K562 (cell line): ENCODE measurements around the gene MAP7D1. TPM values are rescaled to one million over a fixed set of nuclear protein-coding genes. Genes with fewer than 3 reads are reported as not detected.

Experiments
- ARID4B ChIP-seq: sonication (generic); formaldehyde crosslinking; IDR thresholded peaks from 2 replicates; pipeline ENCODE4 v1.8.0; 2022; ENCODE audit warnings: mild to moderate bottlenecking, missing genetic modification reagents
- FOS ChIP-seq: IDR thresholded peaks from 3 replicates; pipeline ENCODE4 v1.6.1; 2011; ENCODE audit not compliant: insufficient read length; ENCODE audit errors: extremely low read depth
- GATA2 ChIP-seq: sonication (generic); formaldehyde crosslinking; IDR thresholded peaks from 2 replicates; pipeline ENCODE4 v1.4.0; 2020; ENCODE audit warnings: mild to moderate bottlenecking, missing genetic modification reagents
- GTF2B ChIP-seq: IDR thresholded peaks from 2 replicates; pipeline ENCODE4 v1.6.1; 2011; ENCODE audit not compliant: insufficient read length; ENCODE audit errors: extremely low read depth
- KDM2B ChIP-seq: fragments of 250-450 bp; sonication (Bioruptor Pico); IDR thresholded peaks from 2 replicates; pipeline ENCODE4 v1.8.0; 2021; ENCODE audit warnings: mild to moderate bottlenecking, moderate library complexity
- MLLT1 ChIP-seq, 2 experiments: fragments of 450-650 bp; IDR thresholded peaks; 2 replicates each; pipeline ENCODE4 v1.6.1; 2016
- PRPF4 ChIP-seq: fragments of 200-400 bp; formaldehyde crosslinking; IDR thresholded peaks from one replicate; pipeline ENCODE4 v1.6.1; 2017; ENCODE audit warnings: low read length, low read depth, mild to moderate bottlenecking; ENCODE audit not compliant: insufficient read depth, poor library complexity, severe bottlenecking
- RBM25 ChIP-seq: fragments of 200-400 bp; formaldehyde crosslinking; IDR thresholded peaks from 2 replicates; pipeline ENCODE4 v1.6.1; 2018; ENCODE audit warnings: low read length, low read depth, moderate library complexity; ENCODE audit not compliant: severe bottlenecking
- RUNX1 ChIP-seq: sonication (generic); IDR thresholded peaks from 2 replicates; pipeline ENCODE4 v1.6.1; 2016; ENCODE audit warnings: antibody characterized with exemption, low read depth
- TEAD4 ChIP-seq, 2 experiments: sonication (generic) in 1 of 2; formaldehyde crosslinking in 1 of 2; IDR thresholded peaks; 2 replicates each; pipeline versions ENCODE4 v1.6.1 to v1.8.0; 2012 to 2022; ENCODE audit warnings: borderline replicate concordance in 1 of 2, inconsistent platforms in 1 of 2, low read length in 1 of 2, mild to moderate bottlenecking in 1 of 2, missing genetic modification reagents in 1 of 2
- ZNF133 ChIP-seq: fragments of 250-450 bp; sonication (Bioruptor Pico); IDR thresholded peaks from 2 replicates; pipeline ENCODE4 v1.4.0; 2020; ENCODE audit warnings: mild to moderate bottlenecking
- ZNF274 ChIP-seq: IDR thresholded peaks from 2 replicates; pipeline ENCODE4 v1.6.1; 2011; ENCODE audit warnings: low read depth, mild to moderate bottlenecking, low read length, moderate library complexity, borderline replicate concordance
- ZNF324 ChIP-seq: fragments of 250-450 bp; sonication (Bioruptor Pico); IDR thresholded peaks from 2 replicates; pipeline ENCODE4 v1.4.0; 2020; ENCODE audit warnings: mild to moderate bottlenecking
- ZNF354B ChIP-seq: fragments of 250-450 bp; sonication (Bioruptor Pico); IDR thresholded peaks from 2 replicates; pipeline ENCODE4 v1.4.0; 2020
- ZNF830 ChIP-seq: fragments of 250-450 bp; sonication (Bioruptor Pico); IDR thresholded peaks from 2 replicates; pipeline ENCODE4 v1.5.0; 2021; ENCODE audit warnings: mild to moderate bottlenecking
- polyA plus RNA-seq, 8 experiments: library from polyadenylated mRNA; depleted of rRNA in 4 of 8; stranded (reverse) in 5 of 8; unstranded in 3 of 8; fragments of >200 nt; fragmentation: Nextera tagmentation in 2 of 8; fragmentation: Illumina TruSeq in 1 of 8; extraction: Ambion mirVana in 2 of 8; extraction: Trizol in 1 of 8; gene quantifications; 2 replicates each; pipeline versions ENCODE4 v1.2.1 to v1.2.3, GENCODE V29; 2011 to 2014; ENCODE audit warnings: inconsistent platforms in 1 of 8, missing spikeins in 1 of 8
- total RNA-seq, 7 experiments: library from RNA; depleted of rRNA in 6 of 7; stranded (reverse); fragments of >200 nt in 6 of 7; fragmentation: Illumina TruSeq in 2 of 7; extraction: Trizol in 2 of 7; gene quantifications; 2 replicates each; pipeline versions ENCODE4 v1.2.1 to v1.2.3, GENCODE V29; 2011 to 2021; ENCODE audit warnings: low replicate concordance in 1 of 7
- TF ChIP-seq, protein P1 (sequence below): sonication (generic); formaldehyde crosslinking; IDR thresholded peaks from 2 replicates; pipeline ENCODE4 v1.8.1; 2023; ENCODE audit warnings: missing genetic modification reagents, mild to moderate bottlenecking, borderline replicate concordance

The MAP7D1 gene
- total and polyA plus RNA-seq, 9 of the 15 experiments (the other 6 are each of a cell fraction or from before 2014, with no cell fraction given): 3.6 to 108 (median 34.5) TPM

GRCh38 chr1:36223381-36223995 lies 67.5 kb downstream of the MAP7D1 start (continued):
- TF ChIP-seq PRPF4 (no peak), ZNF133 (no peak; the same call in 1 of the 2 replicates), RBM25 (no peak), GATA2 (CRISPR knock-in tag) (no peak), KDM2B (CRISPR knock-in tag) (no peak), ZNF354B (CRISPR knock-in tag) (no peak), FOS (no peak), ZNF324 (CRISPR knock-in tag) (no peak), RUNX1 (no peak), ARID4B (CRISPR knock-in tag) (no peak), ZNF274 (no peak), TEAD4 (IDR thresholded peaks at IDR 0.05; ENCODE audit: low read length) (peak; percentile 48; the same call in 1 of the 2 replicates), TEAD4 (CRISPR knock-in tag; IDR thresholded peaks at IDR 0.05; ENCODE audit: borderline replicate concordance) (no peak), GTF2B (no peak), MLLT1 (IDR thresholded peaks at IDR 0.05) (peak; percentile 68 to 72), ZNF830 (CRISPR knock-in tag) (no peak)
- TF ChIP-seq, protein P1, sequence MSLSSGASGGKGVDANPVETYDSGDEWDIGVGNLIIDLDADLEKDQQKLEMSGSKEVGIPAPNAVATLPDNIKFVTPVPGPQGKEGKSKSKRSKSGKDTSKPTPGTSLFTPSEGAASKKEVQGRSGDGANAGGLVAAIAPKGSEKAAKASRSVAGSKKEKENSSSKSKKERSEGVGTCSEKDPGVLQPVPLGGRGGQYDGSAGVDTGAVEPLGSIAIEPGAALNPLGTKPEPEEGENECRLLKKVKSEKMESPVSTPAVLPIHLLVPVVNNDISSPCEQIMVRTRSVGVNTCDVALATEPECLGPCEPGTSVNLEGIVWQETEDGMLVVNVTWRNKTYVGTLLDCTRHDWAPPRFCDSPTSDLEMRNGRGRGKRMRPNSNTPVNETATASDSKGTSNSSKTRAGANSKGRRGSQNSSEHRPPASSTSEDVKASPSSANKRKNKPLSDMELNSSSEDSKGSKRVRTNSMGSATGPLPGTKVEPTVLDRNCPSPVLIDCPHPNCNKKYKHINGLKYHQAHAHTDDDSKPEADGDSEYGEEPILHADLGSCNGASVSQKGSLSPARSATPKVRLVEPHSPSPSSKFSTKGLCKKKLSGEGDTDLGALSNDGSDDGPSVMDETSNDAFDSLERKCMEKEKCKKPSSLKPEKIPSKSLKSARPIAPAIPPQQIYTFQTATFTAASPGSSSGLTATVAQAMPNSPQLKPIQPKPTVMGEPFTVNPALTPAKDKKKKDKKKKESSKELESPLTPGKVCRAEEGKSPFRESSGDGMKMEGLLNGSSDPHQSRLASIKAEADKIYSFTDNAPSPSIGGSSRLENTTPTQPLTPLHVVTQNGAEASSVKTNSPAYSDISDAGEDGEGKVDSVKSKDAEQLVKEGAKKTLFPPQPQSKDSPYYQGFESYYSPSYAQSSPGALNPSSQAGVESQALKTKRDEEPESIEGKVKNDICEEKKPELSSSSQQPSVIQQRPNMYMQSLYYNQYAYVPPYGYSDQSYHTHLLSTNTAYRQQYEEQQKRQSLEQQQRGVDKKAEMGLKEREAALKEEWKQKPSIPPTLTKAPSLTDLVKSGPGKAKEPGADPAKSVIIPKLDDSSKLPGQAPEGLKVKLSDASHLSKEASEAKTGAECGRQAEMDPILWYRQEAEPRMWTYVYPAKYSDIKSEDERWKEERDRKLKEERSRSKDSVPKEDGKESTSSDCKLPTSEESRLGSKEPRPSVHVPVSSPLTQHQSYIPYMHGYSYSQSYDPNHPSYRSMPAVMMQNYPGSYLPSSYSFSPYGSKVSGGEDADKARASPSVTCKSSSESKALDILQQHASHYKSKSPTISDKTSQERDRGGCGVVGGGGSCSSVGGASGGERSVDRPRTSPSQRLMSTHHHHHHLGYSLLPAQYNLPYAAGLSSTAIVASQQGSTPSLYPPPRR: no peak
